Hepatocyte (in vitro differentiated cells): ENCODE results near the gene TPM4. TPM values are rescaled to one million over a fixed set of nuclear protein-coding genes. Genes with fewer than 3 reads are reported as not detected.
"Not testable (repeated sequence)": the region's sequence is repeated elsewhere in the genome, so short reads cannot be mapped to it uniquely, and the experiment has no call there.

ENCODE experiments used
- DNase-seq: peaks from one replicate; pipeline ENCODE4 v3.0.0-alpha.2; 2016; ENCODE audit warnings: low spot score
- H2AFZ ChIP-seq: fragments of 200-600 bp; sonication (generic); 2 replicates; pipeline ENCODE4 v1.6.0; 2016; ENCODE audit warnings: antibody characterized with exemption, mild to moderate bottlenecking
- H3K27ac ChIP-seq: fragments of 200-600 bp; sonication (generic); 2 replicates; pipeline ENCODE4 v1.5.1; 2016; ENCODE audit warnings: mild to moderate bottlenecking
- H3K27me3 ChIP-seq: fragments of 200-600 bp; sonication (generic); 2 replicates; pipeline ENCODE4 v1.6.1; 2016
- H3K36me3 ChIP-seq: fragments of 200-600 bp; sonication (generic); replicated peaks from 2 replicates; pipeline ENCODE4 v1.5.1; 2016; ENCODE audit warnings: low read depth; ENCODE audit not compliant: insufficient read depth
- H3K4me1 ChIP-seq: fragments of 200-600 bp; sonication (generic); 2 replicates; pipeline ENCODE4 v1.5.1; 2016; ENCODE audit warnings: mild to moderate bottlenecking, moderate library complexity; ENCODE audit not compliant: insufficient read depth
- H3K4me2 ChIP-seq: fragments of 200-600 bp; sonication (generic); 2 replicates; pipeline ENCODE4 v1.6.0; 2016
- H3K4me3 ChIP-seq: fragments of 200-600 bp; sonication (generic); 2 replicates; pipeline ENCODE4 v1.5.1; 2016; ENCODE audit warnings: mild to moderate bottlenecking
- H3K79me2 ChIP-seq: fragments of 200-600 bp; sonication (generic); 2 replicates; pipeline ENCODE4 v1.6.0; 2017; ENCODE audit warnings: mild to moderate bottlenecking
- H3K9me2 ChIP-seq: fragments of 200-600 bp; sonication (generic); replicated peaks from 2 replicates; pipeline ENCODE4 v1.6.0; 2017; ENCODE audit warnings: mild to moderate bottlenecking; ENCODE audit not compliant: insufficient read depth
- H3K9me3 ChIP-seq: fragments of 200-600 bp; sonication (generic); 2 replicates; pipeline ENCODE4 v1.5.1; 2016; ENCODE audit warnings: low read depth, mild to moderate bottlenecking
- H4K20me1 ChIP-seq: fragments of 200-600 bp; sonication (generic); 2 replicates; pipeline ENCODE4 v1.6.0; 2016; ENCODE audit warnings: mild to moderate bottlenecking; ENCODE audit not compliant: insufficient read depth, poor library complexity, severe bottlenecking
- CTCF ChIP-seq: fragments of 200-600 bp; sonication (generic); IDR thresholded peaks from 2 replicates; pipeline ENCODE4 v1.5.1; 2016; ENCODE audit warnings: antibody characterized with exemption, mild to moderate bottlenecking; ENCODE audit not compliant: poor library complexity
- EZH2 ChIP-seq: fragments of 200-600 bp; sonication (generic); IDR thresholded peaks from 2 replicates; pipeline ENCODE4 v1.6.1; 2016; ENCODE audit warnings: antibody characterized with exemption, mild to moderate bottlenecking, borderline replicate concordance
- EZH2phosphoT487 ChIP-seq: fragments of 200-600 bp; sonication (generic); IDR thresholded peaks from one replicate; pipeline ENCODE4 v1.6.1; 2018; ENCODE audit warnings: antibody characterized with exemption, mild to moderate bottlenecking, low read depth, moderate library complexity; ENCODE audit not compliant: unreplicated experiment, severe bottlenecking
- WGBS: methylation state at CpG from one replicate; pipeline ENCODE4 v1.1.6; 2016; ENCODE audit warnings: low lambda C conversion rate; ENCODE audit errors: missing lambda C conversion rate; 5-methylcytosine and 5-hydroxymethylcytosine counted together
- polyA plus RNA-seq: library from polyadenylated mRNA; unstranded; fragments of >200 nt; fragmentation: Nextera tagmentation; extraction: Ambion mirVana; gene quantifications from 2 replicates; pipeline ENCODE4 v1.2.1, GENCODE V29; 2016
- total RNA-seq: library from RNA; depleted of rRNA; stranded (reverse); fragments of >200 nt; gene quantifications from 2 replicates; pipeline ENCODE4 v1.2.3, GENCODE V29; 2014

The TPM4 gene
- total and polyA plus RNA-seq, 2 experiments from 2014 or later: 337 to 417 TPM

GRCh38 chr19:16085115-16085514 is 8.8 kb downstream of the TPM4 start:
- Histone ChIP-seq H3K4me1 (peaks cover 18% of the 10 kb centered on the region), H3K27me3 (no peaks in the 10 kb centered on the region), H3K9me3 (no peaks in the 10 kb centered on the region), H3K9me2 (no peaks in the 10 kb centered on the region), H3K27ac (no peak overlapping the region), H3K4me2 (no peak overlapping the region), H3K36me3 (peaks cover 13% of the 10 kb centered on the region), H3K4me3 (no peak overlapping the region), H3K79me2 (peaks cover 77% of the 10 kb centered on the region), H4K20me1 (peaks cover 62% of the 10 kb centered on the region), H2AFZ (no peak overlapping the region)
- TF ChIP-seq EZH2 (no peak), CTCF (no peak), EZH2phosphoT487 (no peak)
- 84% methylated on average over 6 of the region's 6 CpGs for WGBS
- DNase-seq: no peak

GRCh38 chr19:16087404-16087803 is 11.1 kb downstream of the TPM4 start:
- H3K9me2 ChIP-seq, H3K9me3 ChIP-seq, H2AFZ ChIP-seq, H3K4me2 ChIP-seq, H3K4me3 ChIP-seq, H3K27ac ChIP-seq, DNase-seq, H3K27me3 ChIP-seq: not testable (repeated sequence)
- Histone ChIP-seq H4K20me1 (peaks cover 41% of the 10 kb centered on the region), H3K36me3 (peaks cover 16% of the 10 kb centered on the region), H3K79me2 (peaks cover 71% of the 10 kb centered on the region), H3K4me1 (peaks cover 18% of the 10 kb centered on the region)
- 94% methylated on average over 11 of the region's 11 CpGs for WGBS

- DNase-seq: no peak
- Histone ChIP-seq H3K4me1 (peaks cover 18% of the 10 kb centered on the region), H3K27me3 (no peaks in the 10 kb centered on the region), H3K4me3 (no peak overlapping the region), H2AFZ (no peak overlapping the region), H3K4me2 (no peak overlapping the region), H3K79me2 (peaks cover 68% of the 10 kb centered on the region), H3K36me3 (peaks cover 16% of the 10 kb centered on the region), H4K20me1 (peaks cover 37% of the 10 kb centered on the region), H3K9me2 (no peaks in the 10 kb centered on the region), H3K27ac (peak overlapping the region; percentile 92), H3K9me3 (no peaks in the 10 kb centered on the region)
- 97% methylated on average over 10 of the region's 12 CpGs for WGBS
- TF ChIP-seq CTCF (no peak), EZH2phosphoT487 (no peak), EZH2 (no peak)
These were observed 11.6 kb downstream of the TPM4 start for GRCh38 chr19:16087940-16088339.

GRCh38 chr19:16088351-16089009 is 12.2 kb downstream of the TPM4 start:
- DNase-seq: no peak
- no peak overlapping the region for H2AFZ ChIP-seq
- H3K4me1 ChIP-seq: peaks cover 18% of the 10 kb centered on the region
- H3K79me2 ChIP-seq: peaks cover 63% of the 10 kb centered on the region
- WGBS: 68% methylated on average over 17 of the region's 17 CpGs
- peak overlapping the region; percentile 92 for H3K27ac ChIP-seq
- peaks cover 14% of the 10 kb centered on the region for H3K36me3 ChIP-seq
- H3K9me2 ChIP-seq: no peaks in the 10 kb centered on the region
- peak overlapping the region; percentile 17 for H3K4me2 ChIP-seq
- no peak for TF ChIP-seq EZH2phosphoT487
- TF ChIP-seq CTCF: peak; percentile 4
- no peaks in the 10 kb centered on the region for H3K27me3 ChIP-seq
- no peak overlapping the region for H3K4me3 ChIP-seq
- H3K9me3 ChIP-seq: no peaks in the 10 kb centered on the region
- peaks cover 33% of the 10 kb centered on the region for H4K20me1 ChIP-seq
